Measurements from ENCODE around the gene MAEL.
"Not testable (repeated sequence)": the region's sequence is repeated elsewhere in the genome, so short reads cannot be mapped to it uniquely, and the experiment has no call there.

The MAEL gene

DNA sequence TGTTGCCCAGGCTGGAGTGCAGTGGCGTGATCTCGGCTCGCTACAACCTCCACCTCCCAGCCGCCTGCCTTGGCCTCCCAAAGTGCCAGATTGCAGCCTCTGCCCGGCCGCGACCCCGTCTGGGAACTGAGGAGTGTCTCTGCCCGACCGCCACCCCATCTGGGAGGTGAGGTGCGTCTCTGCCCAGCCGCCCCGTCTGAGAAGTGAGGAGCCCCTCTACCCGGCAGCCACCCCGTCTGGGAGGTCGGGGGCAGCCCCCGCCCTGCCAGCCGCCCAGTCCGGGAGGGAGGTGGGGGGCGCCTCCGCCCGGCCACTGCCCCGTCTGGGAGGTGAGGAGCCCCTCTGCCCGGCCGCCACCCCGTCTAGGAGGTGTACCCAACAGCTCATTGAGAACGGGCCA is 40.5 kb downstream of the MAEL start:
- POLR2A ChIA-PET; H3K4me3 ChIP-seq (ENCODE audit: low read depth, low read length); H3K9me3 ChIP-seq (ENCODE audit: control insufficient read depth, insufficient read depth, low read depth, low read length); H3K4me1 ChIP-seq (ENCODE audit: control insufficient read depth, insufficient read depth, low read length); H3K27ac ChIP-seq (ENCODE audit: extremely low read depth, low read depth, low read length); H3K36me3 ChIP-seq (ENCODE audit: control insufficient read depth in 2 of 2, insufficient read depth in 1 of 2, low read length in 2 of 2): not testable (repeated sequence)
- CTCF ChIA-PET, result interaction anchor here (1.4 kb wide), 1 partner anchor 29 kb away, joined by 5 read pairs; no protein-coding TSS in a partner anchor

DNA sequence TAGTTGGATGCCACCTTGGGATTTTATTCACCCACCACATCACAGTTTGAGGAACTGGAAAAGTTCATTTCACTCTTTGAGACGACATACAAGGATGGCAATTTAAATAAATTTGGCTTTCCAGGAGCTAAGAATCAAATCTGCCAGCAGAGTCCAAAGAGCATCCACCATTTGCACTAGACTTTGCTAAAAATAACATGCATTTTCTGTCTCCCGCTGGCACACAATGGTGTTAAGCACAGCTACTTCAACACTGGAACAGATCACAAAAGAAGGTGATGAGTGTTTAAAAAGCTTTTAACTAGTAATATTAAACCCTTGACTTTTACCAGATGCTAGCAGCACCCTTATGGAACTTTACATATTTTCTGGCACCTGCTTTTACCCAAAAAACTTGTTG is 44.6 kb downstream of the MAEL start:
- CTCF ChIA-PET, result interaction anchor here (1.4 kb wide), 1 partner anchor 123 kb away, joined by 5 read pairs; no protein-coding TSS in a partner anchor
- POLR2A ChIA-PET, result no interaction called here
- Histone ChIP-seq H3K36me3 (ENCODE audit: control insufficient read depth in 2 of 2, insufficient read depth in 1 of 2, low read length in 2 of 2) (no peaks in the 10 kb centered on the region), H3K9me3 (ENCODE audit: control insufficient read depth, insufficient read depth, low read depth, low read length) (no peaks in the 10 kb centered on the region), H3K27ac (ENCODE audit: extremely low read depth, low read depth, low read length) (no peak overlapping the region), H3K4me3 (ENCODE audit: low read depth, low read length) (no peak overlapping the region), H3K4me1 (ENCODE audit: control insufficient read depth, insufficient read depth, low read length) (no peaks in the 10 kb centered on the region)
- TF ChIP-seq ZNF274 (IDR thresholded peaks at IDR 0.05; ENCODE audit: low read length) (no peak), ZNF274 (tag by site-specific recombination; IDR thresholded peaks at IDR 0.05; ENCODE audit: borderline replicate concordance) (no peak), ZNF404 (tag by site-specific recombination; IDR thresholded peaks at IDR 0.05) (no peak), ZNF621 (tag by site-specific recombination; IDR thresholded peaks at IDR 0.05) (no peak), ZNF544 (tag by site-specific recombination; IDR thresholded peaks at IDR 0.05) (no peak), SP3 (tag by site-specific recombination; IDR thresholded peaks at IDR 0.05) (no peak), ZFP3 (tag by site-specific recombination; IDR thresholded peaks at IDR 0.05; ENCODE audit: low read depth) (no peak), ZNF623 (tag by site-specific recombination; IDR thresholded peaks at IDR 0.05) (no peak), ZNF433 (tag by site-specific recombination; IDR thresholded peaks at IDR 0.05; ENCODE audit: low read depth) (no peak), ZNF777 (tag by site-specific recombination; IDR thresholded peaks at IDR 0.05; ENCODE audit: borderline replicate concordance) (no peak), ZNF664 (tag by site-specific recombination; IDR thresholded peaks at IDR 0.05) (no peak), EGR2 (tag by site-specific recombination; IDR thresholded peaks at IDR 0.05; ENCODE audit: low read depth) (no peak), ZNF221 (tag by site-specific recombination; IDR thresholded peaks at IDR 0.05; ENCODE audit: borderline replicate concordance) (no peak), GLIS1 (tag by site-specific recombination; IDR thresholded peaks at IDR 0.05) (no peak)
- TF ChIP-seq, protein P1, sequence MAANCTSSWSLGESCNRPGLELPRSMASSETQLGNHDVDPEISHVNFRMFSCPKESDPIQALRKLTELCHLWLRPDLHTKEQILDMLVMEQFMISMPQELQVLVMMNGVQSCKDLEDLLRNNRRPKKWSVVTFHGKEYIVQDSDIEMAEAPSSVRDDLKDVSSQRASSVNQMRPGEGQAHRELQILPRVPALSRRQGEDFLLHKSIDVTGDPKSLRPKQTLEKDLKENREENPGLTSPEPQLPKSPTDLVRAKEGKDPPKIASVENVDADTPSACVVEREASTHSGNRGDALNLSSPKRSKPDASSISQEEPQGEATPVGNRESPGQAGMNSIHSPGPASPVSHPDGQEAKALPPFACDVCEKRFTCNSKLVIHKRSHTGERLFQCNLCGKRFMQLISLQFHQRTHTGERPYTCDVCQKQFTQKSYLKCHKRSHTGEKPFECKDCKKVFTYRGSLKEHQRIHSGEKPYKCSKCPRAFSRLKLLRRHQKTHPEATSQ (tag by site-specific recombination; IDR thresholded peaks at IDR 0.05), result no peak
- TF ChIP-seq, protein P2, sequence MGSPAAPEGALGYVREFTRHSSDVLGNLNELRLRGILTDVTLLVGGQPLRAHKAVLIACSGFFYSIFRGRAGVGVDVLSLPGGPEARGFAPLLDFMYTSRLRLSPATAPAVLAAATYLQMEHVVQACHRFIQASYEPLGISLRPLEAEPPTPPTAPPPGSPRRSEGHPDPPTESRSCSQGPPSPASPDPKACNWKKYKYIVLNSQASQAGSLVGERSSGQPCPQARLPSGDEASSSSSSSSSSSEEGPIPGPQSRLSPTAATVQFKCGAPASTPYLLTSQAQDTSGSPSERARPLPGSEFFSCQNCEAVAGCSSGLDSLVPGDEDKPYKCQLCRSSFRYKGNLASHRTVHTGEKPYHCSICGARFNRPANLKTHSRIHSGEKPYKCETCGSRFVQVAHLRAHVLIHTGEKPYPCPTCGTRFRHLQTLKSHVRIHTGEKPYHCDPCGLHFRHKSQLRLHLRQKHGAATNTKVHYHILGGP (tag by site-specific recombination; IDR thresholded peaks at IDR 0.05), result no peak

DNA sequence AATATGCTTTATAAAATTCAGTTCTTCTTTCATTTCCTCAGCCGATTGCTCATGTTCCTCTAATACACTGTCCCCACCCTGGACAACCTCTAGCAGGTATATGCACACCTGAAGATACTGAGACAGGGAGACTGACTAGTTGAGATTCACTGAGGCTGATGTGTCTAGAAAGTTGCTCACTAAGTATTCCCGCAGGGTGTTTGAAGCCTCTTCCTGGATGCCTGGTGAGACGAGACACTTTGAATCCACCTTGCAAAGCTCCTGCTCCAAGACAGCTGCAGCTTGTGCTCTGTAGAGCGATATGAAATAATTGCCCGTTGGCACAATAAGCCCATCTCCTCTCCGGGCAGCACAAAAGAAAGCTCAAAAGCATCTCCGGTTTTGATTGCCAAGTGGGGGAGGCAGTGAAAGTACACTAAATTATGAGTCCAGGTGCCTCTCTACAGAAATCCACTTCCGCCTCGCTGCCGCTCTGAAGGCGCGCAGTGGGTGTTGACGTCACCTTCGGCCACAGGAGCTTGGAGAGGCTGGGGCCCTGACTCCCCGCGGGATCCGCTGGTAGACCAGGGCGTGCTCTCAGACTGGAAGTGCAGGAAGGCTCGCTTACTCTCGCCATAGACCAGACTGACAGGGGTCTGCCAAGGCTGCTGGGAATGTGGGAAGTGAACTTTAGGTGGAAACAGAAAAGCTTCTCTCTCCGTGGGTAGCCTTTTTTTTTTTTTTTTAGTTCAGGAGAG is 54.8 kb downstream of the MAEL start:
- H3K36me3 ChIP-seq (ENCODE audit: control insufficient read depth in 2 of 2, insufficient read depth in 1 of 2, low read length in 2 of 2), result no peaks in the 10 kb centered on the region
- POLR2A ChIA-PET, result interaction anchor here (0.8 to 1.3 kb wide), 3 partner anchors 88 to 176 kb away, joined by 3 to 4 read pairs (median 3); partner anchors contain the start of gene POU2F1
- CTCF ChIA-PET, result interaction anchor here (0.7 to 2.3 kb wide), 7 partner anchors 9 to 139 kb away, joined by 3 to 9 read pairs (median 5); no protein-coding TSS in a partner anchor
- H3K4me1 ChIP-seq (ENCODE audit: control insufficient read depth, insufficient read depth, low read length), result peaks cover 4% of the 10 kb centered on the region; the same call in 1 of the 2 replicates
- H3K27ac ChIP-seq (ENCODE audit: extremely low read depth, low read depth, low read length), result 0 out of 2 replicates have a peak overlapping the region, but pooled peaks have one; percentile 5
- peak overlapping the region; percentile 32 for H3K4me3 ChIP-seq (ENCODE audit: low read depth, low read length)
- H3K9me3 ChIP-seq (ENCODE audit: control insufficient read depth, insufficient read depth, low read depth, low read length), result no peaks in the 10 kb centered on the region
- TF ChIP-seq, protein P3, sequence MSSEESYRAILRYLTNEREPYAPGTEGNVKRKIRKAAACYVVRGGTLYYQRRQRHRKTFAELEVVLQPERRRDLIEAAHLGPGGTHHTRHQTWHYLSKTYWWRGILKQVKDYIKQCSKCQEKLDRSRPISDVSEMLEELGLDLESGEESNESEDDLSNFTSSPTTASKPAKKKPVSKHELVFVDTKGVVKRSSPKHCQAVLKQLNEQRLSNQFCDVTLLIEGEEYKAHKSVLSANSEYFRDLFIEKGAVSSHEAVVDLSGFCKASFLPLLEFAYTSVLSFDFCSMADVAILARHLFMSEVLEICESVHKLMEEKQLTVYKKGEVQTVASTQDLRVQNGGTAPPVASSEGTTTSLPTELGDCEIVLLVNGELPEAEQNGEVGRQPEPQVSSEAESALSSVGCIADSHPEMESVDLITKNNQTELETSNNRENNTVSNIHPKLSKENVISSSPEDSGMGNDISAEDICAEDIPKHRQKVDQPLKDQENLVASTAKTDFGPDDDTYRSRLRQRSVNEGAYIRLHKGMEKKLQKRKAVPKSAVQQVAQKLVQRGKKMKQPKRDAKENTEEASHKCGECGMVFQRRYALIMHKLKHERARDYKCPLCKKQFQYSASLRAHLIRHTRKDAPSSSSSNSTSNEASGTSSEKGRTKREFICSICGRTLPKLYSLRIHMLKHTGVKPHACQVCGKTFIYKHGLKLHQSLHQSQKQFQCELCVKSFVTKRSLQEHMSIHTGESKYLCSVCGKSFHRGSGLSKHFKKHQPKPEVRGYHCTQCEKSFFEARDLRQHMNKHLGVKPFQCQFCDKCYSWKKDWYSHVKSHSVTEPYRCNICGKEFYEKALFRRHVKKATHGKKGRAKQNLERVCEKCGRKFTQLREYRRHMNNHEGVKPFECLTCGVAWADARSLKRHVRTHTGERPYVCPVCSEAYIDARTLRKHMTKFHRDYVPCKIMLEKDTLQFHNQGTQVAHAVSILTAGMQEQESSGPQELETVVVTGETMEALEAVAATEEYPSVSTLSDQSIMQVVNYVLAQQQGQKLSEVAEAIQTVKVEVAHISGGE (tag by site-specific recombination; conservative IDR thresholded peaks at IDR 0.05; ENCODE audit: low read depth), result peak; percentile 48
- TF ChIP-seq ZNF747 (tag by site-specific recombination; IDR thresholded peaks at IDR 0.05), result no peak
- TF ChIP-seq ZNF610 (tag by site-specific recombination; IDR thresholded peaks at IDR 0.05; ENCODE audit: borderline replicate concordance), result peak; percentile 90; the same call in 1 of the 2 replicates
- TF ChIP-seq ZXDB (tag by site-specific recombination; IDR thresholded peaks at IDR 0.05), result peak; percentile 57; the same call in 1 of the 2 replicates
- TF ChIP-seq, protein P4, sequence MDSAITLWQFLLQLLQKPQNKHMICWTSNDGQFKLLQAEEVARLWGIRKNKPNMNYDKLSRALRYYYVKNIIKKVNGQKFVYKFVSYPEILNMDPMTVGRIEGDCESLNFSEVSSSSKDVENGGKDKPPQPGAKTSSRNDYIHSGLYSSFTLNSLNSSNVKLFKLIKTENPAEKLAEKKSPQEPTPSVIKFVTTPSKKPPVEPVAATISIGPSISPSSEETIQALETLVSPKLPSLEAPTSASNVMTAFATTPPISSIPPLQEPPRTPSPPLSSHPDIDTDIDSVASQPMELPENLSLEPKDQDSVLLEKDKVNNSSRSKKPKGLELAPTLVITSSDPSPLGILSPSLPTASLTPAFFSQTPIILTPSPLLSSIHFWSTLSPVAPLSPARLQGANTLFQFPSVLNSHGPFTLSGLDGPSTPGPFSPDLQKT (IDR thresholded peaks at IDR 0.05; ENCODE audit: borderline replicate concordance, low read depth, low read length), result no peak
- TF ChIP-seq ZNF174 (tag by site-specific recombination; IDR thresholded peaks at IDR 0.05), result no peak
- no peak for TF ChIP-seq ZNF623 (tag by site-specific recombination; IDR thresholded peaks at IDR 0.05)

All from HEK293 (cell line).